ENCODE measurements around the gene NDFIP2. TPM values are rescaled to one million over a fixed set of nuclear protein-coding genes. Genes with fewer than 3 reads are reported as not detected.

Gene NDFIP2
- total and polyA plus RNA-seq, 10 of the 15 experiments (the other 5 are each of a cell fraction or from before 2014, with no cell fraction given), result 17.9 to 57.2 (median 30.6) TPM

DNA sequence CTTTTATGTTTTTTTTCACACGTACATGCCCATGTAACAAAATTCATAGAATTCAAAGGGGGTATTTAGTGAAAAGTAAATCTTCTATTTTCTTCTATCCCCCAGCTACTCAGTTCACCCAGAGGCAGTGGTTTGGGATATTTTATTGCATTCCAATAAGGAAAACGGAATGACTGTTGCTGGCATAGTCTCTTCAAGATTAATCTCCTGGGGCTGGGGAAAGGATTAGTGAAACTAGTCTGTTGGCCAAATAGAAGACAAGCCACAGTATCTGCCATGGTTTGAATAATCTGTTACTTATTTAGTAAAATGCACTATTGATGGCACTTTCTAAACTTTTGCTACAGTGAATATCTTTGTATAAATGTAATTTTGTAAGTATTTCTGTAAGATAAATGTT, 122.0 kb downstream of the NDFIP2 start:
- BruUV-seq (replicated peaks), result no TSS peak
- ATAC-seq (no peak), FAIRE-seq (no peak), DNase-seq (ENCODE audit: low read depth, low spot score) (no peak)
- no peak overlapping the region for H3K9ac ChIP-seq (ENCODE audit: control insufficient read depth, insufficient read depth, low read length)
- TF ChIP-seq, protein P1, sequence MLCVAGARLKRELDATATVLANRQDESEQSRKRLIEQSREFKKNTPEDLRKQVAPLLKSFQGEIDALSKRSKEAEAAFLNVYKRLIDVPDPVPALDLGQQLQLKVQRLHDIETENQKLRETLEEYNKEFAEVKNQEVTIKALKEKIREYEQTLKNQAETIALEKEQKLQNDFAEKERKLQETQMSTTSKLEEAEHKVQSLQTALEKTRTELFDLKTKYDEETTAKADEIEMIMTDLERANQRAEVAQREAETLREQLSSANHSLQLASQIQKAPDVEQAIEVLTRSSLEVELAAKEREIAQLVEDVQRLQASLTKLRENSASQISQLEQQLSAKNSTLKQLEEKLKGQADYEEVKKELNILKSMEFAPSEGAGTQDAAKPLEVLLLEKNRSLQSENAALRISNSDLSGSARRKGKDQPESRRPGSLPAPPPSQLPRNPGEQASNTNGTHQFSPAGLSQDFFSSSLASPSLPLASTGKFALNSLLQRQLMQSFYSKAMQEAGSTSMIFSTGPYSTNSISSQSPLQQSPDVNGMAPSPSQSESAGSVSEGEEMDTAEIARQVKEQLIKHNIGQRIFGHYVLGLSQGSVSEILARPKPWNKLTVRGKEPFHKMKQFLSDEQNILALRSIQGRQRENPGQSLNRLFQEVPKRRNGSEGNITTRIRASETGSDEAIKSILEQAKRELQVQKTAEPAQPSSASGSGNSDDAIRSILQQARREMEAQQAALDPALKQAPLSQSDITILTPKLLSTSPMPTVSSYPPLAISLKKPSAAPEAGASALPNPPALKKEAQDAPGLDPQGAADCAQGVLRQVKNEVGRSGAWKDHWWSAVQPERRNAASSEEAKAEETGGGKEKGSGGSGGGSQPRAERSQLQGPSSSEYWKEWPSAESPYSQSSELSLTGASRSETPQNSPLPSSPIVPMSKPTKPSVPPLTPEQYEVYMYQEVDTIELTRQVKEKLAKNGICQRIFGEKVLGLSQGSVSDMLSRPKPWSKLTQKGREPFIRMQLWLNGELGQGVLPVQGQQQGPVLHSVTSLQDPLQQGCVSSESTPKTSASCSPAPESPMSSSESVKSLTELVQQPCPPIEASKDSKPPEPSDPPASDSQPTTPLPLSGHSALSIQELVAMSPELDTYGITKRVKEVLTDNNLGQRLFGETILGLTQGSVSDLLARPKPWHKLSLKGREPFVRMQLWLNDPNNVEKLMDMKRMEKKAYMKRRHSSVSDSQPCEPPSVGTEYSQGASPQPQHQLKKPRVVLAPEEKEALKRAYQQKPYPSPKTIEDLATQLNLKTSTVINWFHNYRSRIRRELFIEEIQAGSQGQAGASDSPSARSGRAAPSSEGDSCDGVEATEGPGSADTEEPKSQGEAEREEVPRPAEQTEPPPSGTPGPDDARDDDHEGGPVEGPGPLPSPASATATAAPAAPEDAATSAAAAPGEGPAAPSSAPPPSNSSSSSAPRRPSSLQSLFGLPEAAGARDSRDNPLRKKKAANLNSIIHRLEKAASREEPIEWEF (IDR thresholded peaks at IDR 0.05; ENCODE audit: insufficient replicate concordance, low read depth, low read length), result no peak
- TF ChIP-seq ZBED1 (IDR thresholded peaks at IDR 0.05; ENCODE audit: borderline replicate concordance), result no peak
- H3K27ac ChIP-seq (ENCODE audit: control insufficient read depth, insufficient read depth), result no peak overlapping the region
- ChIA-PET RAD21 (ENCODE audit: unreplicated experiment) (no interaction called here), POLR2A (no interaction called here), CTCF (no interaction called here), SMC1A (ENCODE audit: uncharacterized antibody, unreplicated experiment) (no interaction called here)
- no peaks in the 10 kb centered on the region for H3K27me3 ChIP-seq (replicated peaks in 1 of 2; ENCODE audit: control insufficient read depth in 2 of 2, insufficient read depth in 2 of 2, low read length in 1 of 2)
- H4K20me1 ChIP-seq (ENCODE audit: control insufficient read depth, insufficient read depth), result no peaks in the 10 kb centered on the region
- no peaks in the 10 kb centered on the region for H3K79me2 ChIP-seq (ENCODE audit: control insufficient read depth, insufficient read depth, low read length)
- no peaks in the 10 kb centered on the region for H3K36me3 ChIP-seq (ENCODE audit: control insufficient read depth in 2 of 2, insufficient read depth in 2 of 2, low read length in 1 of 2)
- intact Hi-C loops (cut with micrococcal nuclease; ENCODE audit: unreplicated experiment), result no loop called here
- WGBS (ENCODE audit: insufficient coverage, insufficient replicate concordance, low lambda C conversion rate, missing lambda C conversion rate), result 3% methylated on average over 2 of the region's 2 CpGs
- no peaks in the 10 kb centered on the region for H3K4me1 ChIP-seq (ENCODE audit: control insufficient read depth, insufficient read depth, low read length)
- in situ Hi-C loops (cut with MboI), result no loop called here
- H3K4me2 ChIP-seq (ENCODE audit: control insufficient read depth, insufficient read depth), result no peak overlapping the region
- no peak overlapping the region for H2AFZ ChIP-seq (ENCODE audit: control insufficient read depth, low read depth, low read length)
- H3K4me3 ChIP-seq, result no peak overlapping the region
- H3K9me3 ChIP-seq (replicated peaks; ENCODE audit: control insufficient read depth, insufficient read depth, low read length), result no peaks in the 10 kb centered on the region; the same call in 2 of the 3 replicates
